ENCODE data around the gene UCN.
"Not testable (repeated sequence)": the region's sequence is repeated elsewhere in the genome, so short reads cannot be mapped to it uniquely, and the experiment has no call there.

Gene UCN

GRCh38 chr2:27335311-27335710 lies 27.1 kb upstream of the UCN start:
- Histone ChIP-seq H3K9ac (ENCODE audit: low read depth, low read length) (no peak overlapping the region), H3K9me3 (ENCODE audit: control insufficient read depth, insufficient read depth, low read length) (no peaks in the 10 kb centered on the region), H3K27me3 (ENCODE audit: control insufficient read depth, insufficient read depth, low read length) (no peaks in the 10 kb centered on the region), H3K4me3 (ENCODE audit: low read depth, low read length) (no peak overlapping the region), H3K27ac (ENCODE audit: low read depth, low read length) (no peak overlapping the region), H3K4me1 (ENCODE audit: control insufficient read depth, insufficient read depth, low read length) (no peaks in the 10 kb centered on the region), H3K36me3 (ENCODE audit: control insufficient read depth, insufficient read depth, low read length) (peaks cover 92% of the 10 kb centered on the region)

- Histone ChIP-seq H3K27me3 (ENCODE audit: control insufficient read depth, insufficient read depth, low read length) (no peaks in the 10 kb centered on the region), H3K27ac (ENCODE audit: low read depth, low read length) (no peak overlapping the region), H3K9me3 (ENCODE audit: control insufficient read depth, insufficient read depth, low read length) (no peaks in the 10 kb centered on the region), H3K9ac (ENCODE audit: low read depth, low read length) (no peak overlapping the region), H3K4me1 (ENCODE audit: control insufficient read depth, insufficient read depth, low read length) (peaks cover 7% of the 10 kb centered on the region; the same call in 1 of the 2 replicates), H3K4me3 (ENCODE audit: low read depth, low read length) (no peak overlapping the region), H3K36me3 (ENCODE audit: control insufficient read depth, insufficient read depth, low read length) (peaks cover 41% of the 10 kb centered on the region)
Observed at GRCh38 chr2:27324720-27325119, 16.5 kb upstream of the UCN start.

- Histone ChIP-seq H3K27ac (ENCODE audit: low read depth, low read length) (peak overlapping the region; percentile 90), H3K27me3 (ENCODE audit: control insufficient read depth, insufficient read depth, low read length) (no peaks in the 10 kb centered on the region), H3K4me1 (ENCODE audit: control insufficient read depth, insufficient read depth, low read length) (peaks cover 7% of the 10 kb centered on the region; the same call in 1 of the 2 replicates), H3K36me3 (ENCODE audit: control insufficient read depth, insufficient read depth, low read length) (peaks cover 31% of the 10 kb centered on the region), H3K4me3 (ENCODE audit: low read depth, low read length) (peak overlapping the region; percentile 87), H3K9me3 (ENCODE audit: control insufficient read depth, insufficient read depth, low read length) (no peaks in the 10 kb centered on the region), H3K9ac (ENCODE audit: low read depth, low read length) (peak overlapping the region; percentile 92)
Observed at GRCh38 chr2:27323596-27324285, 15.5 kb upstream of the UCN start.

GRCh38 chr2:27322766-27323595 lies 14.7 kb upstream of the UCN start, which contains the start of gene MPV17:
Gene MPV17, minus strand, starts transcription at chr2:27323097. Its CDS starts 580 bp downstream, at chr2:27322517.
- peak within 1 kb of the TSS; percentile 87 for H3K4me3 ChIP-seq (ENCODE audit: low read depth, low read length)
- peak within 1 kb of the TSS; percentile 90 for H3K27ac ChIP-seq (ENCODE audit: low read depth, low read length)
- H3K9me3 ChIP-seq (ENCODE audit: control insufficient read depth, insufficient read depth, low read length), result no peaks in the 10 kb centered on the region
- H3K4me1 ChIP-seq (ENCODE audit: control insufficient read depth, insufficient read depth, low read length), result peaks cover 7% of the 10 kb centered on the region; the same call in 1 of the 2 replicates
- H3K9ac ChIP-seq (ENCODE audit: low read depth, low read length), result peak within 1 kb of the TSS; percentile 92
- no peaks in the 10 kb centered on the region for H3K27me3 ChIP-seq (ENCODE audit: control insufficient read depth, insufficient read depth, low read length)
- peaks cover 24% of the 10 kb centered on the region for H3K36me3 ChIP-seq (ENCODE audit: control insufficient read depth, insufficient read depth, low read length)

GRCh38 chr2:27322301-27322765 lies 14.1 kb upstream of the UCN start:
- Histone ChIP-seq H3K27me3 (ENCODE audit: control insufficient read depth, insufficient read depth, low read length) (no peaks in the 10 kb centered on the region), H3K9ac (ENCODE audit: low read depth, low read length) (peak overlapping the region; percentile 92), H3K9me3 (ENCODE audit: control insufficient read depth, insufficient read depth, low read length) (no peaks in the 10 kb centered on the region), H3K4me3 (ENCODE audit: low read depth, low read length) (peak overlapping the region; percentile 87), H3K36me3 (ENCODE audit: control insufficient read depth, insufficient read depth, low read length) (peaks cover 20% of the 10 kb centered on the region), H3K4me1 (ENCODE audit: control insufficient read depth, insufficient read depth, low read length) (peaks cover 7% of the 10 kb centered on the region; the same call in 1 of the 2 replicates), H3K27ac (ENCODE audit: low read depth, low read length) (peak overlapping the region; percentile 90)

- Histone ChIP-seq H3K9me3 (ENCODE audit: control insufficient read depth, insufficient read depth, low read length) (no peaks in the 10 kb centered on the region), H3K4me3 (ENCODE audit: low read depth, low read length) (no peak overlapping the region), H3K27ac (ENCODE audit: low read depth, low read length) (peak overlapping the region; percentile 52), H3K36me3 (ENCODE audit: control insufficient read depth, insufficient read depth, low read length) (peaks cover 8% of the 10 kb centered on the region), H3K4me1 (ENCODE audit: control insufficient read depth, insufficient read depth, low read length) (peaks cover 7% of the 10 kb centered on the region; the same call in 1 of the 2 replicates), H3K27me3 (ENCODE audit: control insufficient read depth, insufficient read depth, low read length) (no peaks in the 10 kb centered on the region), H3K9ac (ENCODE audit: low read depth, low read length) (no peak overlapping the region)
Observed at GRCh38 chr2:27320958-27321543, 12.8 kb upstream of the UCN start.

GRCh38 chr2:27319839-27320238 lies 11.6 kb upstream of the UCN start:
- not testable (repeated sequence) for H3K9ac ChIP-seq (ENCODE audit: low read depth, low read length); H3K36me3 ChIP-seq (ENCODE audit: control insufficient read depth, insufficient read depth, low read length); H3K9me3 ChIP-seq (ENCODE audit: control insufficient read depth, insufficient read depth, low read length); H3K4me1 ChIP-seq (ENCODE audit: control insufficient read depth, insufficient read depth, low read length); H3K27me3 ChIP-seq (ENCODE audit: control insufficient read depth, insufficient read depth, low read length); H3K4me3 ChIP-seq (ENCODE audit: low read depth, low read length); H3K27ac ChIP-seq (ENCODE audit: low read depth, low read length)

- no peaks in the 10 kb centered on the region for H3K27me3 ChIP-seq (ENCODE audit: control insufficient read depth, insufficient read depth, low read length)
Observed at GRCh38 chr2:27316655-27317412, 8.6 kb upstream of the UCN start.

GRCh38 chr2:27315122-27315521 lies 6.9 kb upstream of the UCN start:
- H3K27ac ChIP-seq (ENCODE audit: low read depth, low read length), result no peak overlapping the region
- no peaks in the 10 kb centered on the region for H3K27me3 ChIP-seq (ENCODE audit: control insufficient read depth, insufficient read depth, low read length)
- no peaks in the 10 kb centered on the region for H3K9me3 ChIP-seq (ENCODE audit: control insufficient read depth, insufficient read depth, low read length)
- no peaks in the 10 kb centered on the region for H3K4me1 ChIP-seq (ENCODE audit: control insufficient read depth, insufficient read depth, low read length)
- H3K4me3 ChIP-seq (ENCODE audit: low read depth, low read length), result no peak overlapping the region
- H3K36me3 ChIP-seq (ENCODE audit: control insufficient read depth, insufficient read depth, low read length), result no peaks in the 10 kb centered on the region
- H3K9ac ChIP-seq (ENCODE audit: low read depth, low read length), result no peak overlapping the region

More at GRCh38 chr2:27316655-27317412, 8.6 kb upstream of the UCN start:
- no peak overlapping the region for H3K27ac ChIP-seq (ENCODE audit: low read depth, low read length)
- H3K9me3 ChIP-seq (ENCODE audit: control insufficient read depth, insufficient read depth, low read length), result no peaks in the 10 kb centered on the region
- no peaks in the 10 kb centered on the region for H3K4me1 ChIP-seq (ENCODE audit: control insufficient read depth, insufficient read depth, low read length)
- H3K9ac ChIP-seq (ENCODE audit: low read depth, low read length), result no peak overlapping the region
- no peak overlapping the region for H3K4me3 ChIP-seq (ENCODE audit: low read depth, low read length)
- no peaks in the 10 kb centered on the region for H3K36me3 ChIP-seq (ENCODE audit: control insufficient read depth, insufficient read depth, low read length)

- Histone ChIP-seq H3K9me3 (ENCODE audit: control insufficient read depth, insufficient read depth, low read length) (no peaks in the 10 kb centered on the region), H3K27ac (ENCODE audit: low read depth, low read length) (no peak overlapping the region), H3K27me3 (ENCODE audit: control insufficient read depth, insufficient read depth, low read length) (0 out of 2 replicates have a peak, but pooled peaks cover under 1% of the 10 kb centered on the region), H3K4me1 (ENCODE audit: control insufficient read depth, insufficient read depth, low read length) (no peaks in the 10 kb centered on the region), H3K9ac (ENCODE audit: low read depth, low read length) (no peak overlapping the region), H3K4me3 (ENCODE audit: low read depth, low read length) (no peak overlapping the region), H3K36me3 (ENCODE audit: control insufficient read depth, insufficient read depth, low read length) (no peaks in the 10 kb centered on the region)
Observed at GRCh38 chr2:27314709-27315108, 6.5 kb upstream of the UCN start.
